Vagina (tissue), 2 donors: ENCODE results near the gene RPL34. TPM values are rescaled to one million over a fixed set of nuclear protein-coding genes. Genes with fewer than 3 reads are reported as not detected.

Experiments
- DNase-seq, 2 donors: peaks; one replicate each; pipeline ENCODE4 v3.0.0-alpha.2; 2017; ENCODE audit errors: extremely low spot score in 2 of 2
- H3K27ac ChIP-seq: fragments of 200-600 bp; sonication (generic); one replicate; pipeline ENCODE4 v1.5.1; 2019
- H3K27me3 ChIP-seq: fragments of 200-600 bp; sonication (generic); one replicate; pipeline ENCODE4 v1.5.1; 2019
- H3K36me3 ChIP-seq, 2 donors: fragments of 200-600 bp; sonication (generic); one replicate each; pipeline ENCODE4 v1.5.1; 2017 to 2019
- H3K4me1 ChIP-seq: fragments of 200-600 bp; sonication (generic); one replicate; pipeline ENCODE4 v1.5.1; 2019
- H3K4me3 ChIP-seq, 2 donors: fragments of 200-600 bp; sonication (generic); 1 replicate in 1 of 2; 2 replicates in 1 of 2; pipeline ENCODE4 v1.5.1; 2016 to 2019
- H3K9me3 ChIP-seq: fragments of 200-600 bp; sonication (generic); one replicate; pipeline ENCODE4 v1.5.1; 2019
- POLR2A ChIP-seq, 2 donors: fragments of 450-650 bp; IDR thresholded peaks; one replicate each; pipeline ENCODE4 v1.6.1; 2017; ENCODE audit warnings: antibody characterized with exemption in 2 of 2, mild to moderate bottlenecking in 2 of 2, moderate library complexity in 2 of 2
- POLR2AphosphoS5 ChIP-seq, 2 donors: sonication (generic); formaldehyde crosslinking; IDR thresholded peaks; one replicate each; pipeline ENCODE4 v1.9.0; 2017; ENCODE audit warnings: antibody characterized with exemption in 2 of 2, mild to moderate bottlenecking in 2 of 2, low read depth in 1 of 2; ENCODE audit not compliant: insufficient read depth in 1 of 2
- intact Hi-C: fragments of 100-400 bp; cut with DNase I; formaldehyde crosslinking; loops from one replicate; pipeline ENCODE4 v1.15.1; 2023
- total RNA-seq: library from RNA; depleted of rRNA; stranded (reverse); fragments of >200 nt; gene quantifications from one replicate; pipeline ENCODE4 v1.2.3, GENCODE V29; 2016
- TF ChIP-seq, protein P1 (sequence below), 3 experiments: fragments of 450-650 bp in 2 of 3; fragments of 200-600 bp in 1 of 3; sonication (generic) in 1 of 3; IDR thresholded peaks; one replicate each; pipeline ENCODE4 v1.5.1; 2017 to 2019; ENCODE audit warnings: antibody characterized with exemption in 3 of 3, mild to moderate bottlenecking in 2 of 3, moderate library complexity in 2 of 3

RPL34 gene
- total RNA-seq, 1 donor from 2014 or later, result 1,086 TPM

DNA sequence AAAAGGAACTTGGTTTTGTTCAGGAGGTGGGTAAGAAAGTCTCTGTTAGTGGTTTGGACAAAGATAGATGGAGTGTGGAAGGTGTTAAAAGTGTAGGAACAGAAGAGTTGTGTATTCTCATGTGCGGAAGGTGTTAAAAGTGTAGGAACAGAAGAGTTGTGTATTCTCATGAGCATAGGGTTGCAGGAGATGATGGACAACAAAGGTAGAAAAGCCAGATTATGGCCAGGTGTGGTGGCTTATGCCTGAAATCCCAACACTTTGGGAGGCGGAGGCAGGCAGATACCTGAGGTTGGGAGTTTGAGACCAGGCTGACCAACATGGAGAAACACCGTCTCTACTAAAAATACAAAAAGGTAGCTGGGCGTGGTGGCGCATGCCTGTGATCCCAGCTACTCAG is 2.5 kb downstream of the RPL34 start:
- Histone ChIP-seq H3K9me3 (no peaks in the 10 kb centered on the region), H3K36me3 (peaks cover 0 to 53% of the 10 kb centered on the region in 2 donors), H3K4me3 (no peak overlapping the region), H3K4me1 (peaks cover 44% of the 10 kb centered on the region), H3K27me3 (no peaks in the 10 kb centered on the region), H3K27ac (no peak overlapping the region)
- intact Hi-C loops, result no loop called here
- TF ChIP-seq POLR2A (IDR thresholded peaks at IDR 0.05) (no peak), POLR2AphosphoS5 (IDR thresholded peaks at IDR 0.05; ENCODE audit: insufficient read depth in 1 of 2, low read depth in 1 of 2) (no peak)
- TF ChIP-seq, protein P1, sequence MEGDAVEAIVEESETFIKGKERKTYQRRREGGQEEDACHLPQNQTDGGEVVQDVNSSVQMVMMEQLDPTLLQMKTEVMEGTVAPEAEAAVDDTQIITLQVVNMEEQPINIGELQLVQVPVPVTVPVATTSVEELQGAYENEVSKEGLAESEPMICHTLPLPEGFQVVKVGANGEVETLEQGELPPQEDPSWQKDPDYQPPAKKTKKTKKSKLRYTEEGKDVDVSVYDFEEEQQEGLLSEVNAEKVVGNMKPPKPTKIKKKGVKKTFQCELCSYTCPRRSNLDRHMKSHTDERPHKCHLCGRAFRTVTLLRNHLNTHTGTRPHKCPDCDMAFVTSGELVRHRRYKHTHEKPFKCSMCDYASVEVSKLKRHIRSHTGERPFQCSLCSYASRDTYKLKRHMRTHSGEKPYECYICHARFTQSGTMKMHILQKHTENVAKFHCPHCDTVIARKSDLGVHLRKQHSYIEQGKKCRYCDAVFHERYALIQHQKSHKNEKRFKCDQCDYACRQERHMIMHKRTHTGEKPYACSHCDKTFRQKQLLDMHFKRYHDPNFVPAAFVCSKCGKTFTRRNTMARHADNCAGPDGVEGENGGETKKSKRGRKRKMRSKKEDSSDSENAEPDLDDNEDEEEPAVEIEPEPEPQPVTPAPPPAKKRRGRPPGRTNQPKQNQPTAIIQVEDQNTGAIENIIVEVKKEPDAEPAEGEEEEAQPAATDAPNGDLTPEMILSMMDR (IDR thresholded peaks at IDR 0.05), result no peak
- DNase-seq, result no peak

DNA sequence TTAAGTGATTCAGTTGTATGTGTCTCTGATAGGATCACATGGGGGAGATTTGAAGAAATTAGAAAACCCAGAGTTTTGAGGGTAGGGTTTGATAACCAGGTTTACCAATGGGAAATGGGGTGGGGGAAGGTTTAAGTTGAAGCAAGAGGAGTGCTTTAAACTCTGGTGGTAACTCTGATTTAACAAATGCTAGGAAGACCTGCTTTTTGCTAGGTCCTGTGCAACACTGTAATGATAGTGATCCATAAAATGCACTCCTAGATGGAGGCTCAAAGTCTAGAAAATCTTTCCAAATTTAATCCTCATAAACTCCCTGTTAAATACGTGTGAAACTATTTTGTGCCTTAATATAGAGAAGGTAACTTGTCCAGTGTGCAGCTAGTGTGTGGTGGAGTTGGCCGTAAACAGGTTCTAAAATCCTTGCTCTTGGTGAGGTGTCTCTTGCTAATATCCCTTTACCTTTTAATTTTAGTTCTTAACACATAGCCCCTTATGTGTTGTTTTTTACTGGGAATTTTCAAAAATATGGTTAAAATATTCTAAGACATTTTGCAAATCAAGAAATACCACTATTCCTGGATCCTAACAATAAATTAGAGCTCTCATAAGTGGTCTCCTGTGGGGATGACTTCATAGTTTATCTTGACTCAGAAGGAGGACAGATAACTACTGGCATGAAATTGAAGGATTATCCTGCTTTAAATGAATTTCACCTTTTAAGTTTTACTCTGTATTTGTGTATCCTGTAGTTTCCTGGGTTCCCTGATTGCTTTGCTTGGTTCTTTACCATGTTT is 4.1 kb downstream of the RPL34 start:
- TF ChIP-seq POLR2A (IDR thresholded peaks at IDR 0.05), result no peak
- TF ChIP-seq, protein P1 (IDR thresholded peaks at IDR 0.05), result no peak
- no peak for TF ChIP-seq POLR2AphosphoS5 (IDR thresholded peaks at IDR 0.05; ENCODE audit: insufficient read depth in 1 of 2, low read depth in 1 of 2)
- Histone ChIP-seq H3K4me1 (peaks cover 42% of the 10 kb centered on the region), H3K36me3 (peaks cover 0 to 60% of the 10 kb centered on the region in 2 donors), H3K4me3 (no peak overlapping the region), H3K27ac (no peak overlapping the region), H3K9me3 (no peaks in the 10 kb centered on the region), H3K27me3 (no peaks in the 10 kb centered on the region)
- DNase-seq, result no peak
- intact Hi-C loops, result no loop called here

DNA sequence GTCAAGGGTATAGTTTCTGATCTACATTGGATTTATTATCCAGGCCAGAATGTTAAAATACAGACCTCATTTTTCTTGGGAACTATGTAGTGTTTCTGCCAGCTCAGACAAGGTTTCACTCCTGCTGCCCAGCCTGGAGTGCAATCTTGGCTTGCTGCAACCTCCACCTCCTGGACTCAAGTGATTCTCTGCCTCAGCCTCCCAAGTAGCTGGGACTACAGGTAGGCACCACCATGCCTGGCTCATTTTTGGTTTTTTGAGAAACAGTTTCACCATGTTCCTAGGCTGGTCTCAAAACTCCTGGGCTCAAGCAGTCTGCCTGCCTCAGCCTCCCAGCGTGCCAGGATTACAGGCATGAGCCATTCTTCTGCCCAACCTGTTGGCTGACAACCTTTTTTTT is 5.7 kb downstream of the RPL34 start:
- Histone ChIP-seq H3K36me3 (peaks cover 0 to 76% of the 10 kb centered on the region in 2 donors), H3K4me3 (no peak overlapping the region), H3K9me3 (no peaks in the 10 kb centered on the region), H3K27ac (no peak overlapping the region), H3K27me3 (no peaks in the 10 kb centered on the region), H3K4me1 (peaks cover 34% of the 10 kb centered on the region)
- intact Hi-C loops, result no loop called here
- no peak for DNase-seq
- TF ChIP-seq, protein P1 (IDR thresholded peaks at IDR 0.05), result no peak
- no peak for TF ChIP-seq POLR2AphosphoS5 (IDR thresholded peaks at IDR 0.05; ENCODE audit: insufficient read depth in 1 of 2, low read depth in 1 of 2)
- no peak for TF ChIP-seq POLR2A (IDR thresholded peaks at IDR 0.05)

DNA sequence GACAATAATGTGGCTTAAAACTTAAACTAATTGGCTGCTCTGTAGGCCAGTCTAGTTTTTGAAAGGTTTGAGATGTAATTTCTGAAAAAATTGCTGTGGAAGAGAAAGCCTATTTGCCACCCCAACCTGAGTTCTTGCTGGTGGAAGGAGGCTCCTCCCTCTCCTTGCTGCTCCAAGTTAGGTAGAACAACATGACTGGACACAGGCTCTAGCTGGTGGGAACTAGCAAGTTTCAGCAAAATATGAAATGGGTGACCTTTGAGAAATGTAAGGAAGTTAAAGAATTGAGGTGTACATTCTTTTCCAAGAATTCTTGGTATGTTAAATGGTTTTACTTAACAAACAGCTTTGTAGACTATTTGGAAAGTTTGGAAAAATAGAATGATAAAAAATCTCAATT is 8.0 kb downstream of the RPL34 start:
- no peaks in the 10 kb centered on the region for H3K9me3 ChIP-seq
- H3K36me3 ChIP-seq, result peaks cover 0 to 73% of the 10 kb centered on the region in 2 donors
- TF ChIP-seq POLR2AphosphoS5 (IDR thresholded peaks at IDR 0.05; ENCODE audit: insufficient read depth in 1 of 2, low read depth in 1 of 2) (no peak), POLR2A (IDR thresholded peaks at IDR 0.05) (no peak)
- TF ChIP-seq, protein P1 (IDR thresholded peaks at IDR 0.05), result no peak
- H3K27me3 ChIP-seq, result no peaks in the 10 kb centered on the region
- peaks cover 10% of the 10 kb centered on the region for H3K4me1 ChIP-seq
- no peak overlapping the region for H3K4me3 ChIP-seq
- H3K27ac ChIP-seq, result no peak overlapping the region
- no peak for DNase-seq
- intact Hi-C loops, result no loop called here

DNA sequence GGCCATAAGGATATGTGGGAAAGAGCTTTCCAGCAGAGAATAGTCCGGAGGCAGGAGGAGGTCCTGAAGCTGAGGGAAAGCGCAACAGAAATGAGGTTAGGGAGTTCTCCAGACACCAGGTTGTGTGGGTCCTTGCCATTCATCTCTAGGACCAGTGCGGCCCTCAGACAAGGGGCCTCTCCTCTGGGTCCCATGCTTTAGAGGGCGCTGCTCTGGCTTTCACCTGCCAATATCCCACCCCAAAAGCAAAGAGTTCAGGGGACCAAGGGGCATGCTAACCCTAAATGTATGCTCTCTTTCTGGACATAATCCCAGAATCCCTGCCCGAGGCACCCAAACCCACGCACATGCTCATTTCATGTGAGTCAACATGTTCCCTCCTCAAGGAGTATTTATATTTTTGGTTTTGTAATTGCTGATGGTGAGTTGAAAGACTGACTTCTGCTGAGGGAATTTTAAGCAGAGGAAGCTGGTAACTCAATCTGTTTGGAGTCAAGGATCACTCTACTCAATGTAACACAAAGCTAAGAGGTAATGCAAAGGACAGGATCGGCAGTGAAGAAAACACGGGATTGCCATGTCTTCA is 14.8 kb downstream of the RPL34 start:
- no peak overlapping the region for H3K27ac ChIP-seq
- intact Hi-C loops, result no loop called here
- no peaks in the 10 kb centered on the region for H3K4me1 ChIP-seq
- H3K36me3 ChIP-seq, result peaks cover 0 to 40% of the 10 kb centered on the region in 2 donors
- H3K9me3 ChIP-seq, result no peaks in the 10 kb centered on the region
- H3K4me3 ChIP-seq, result no peak overlapping the region
- DNase-seq, result no peak
- no peaks in the 10 kb centered on the region for H3K27me3 ChIP-seq
- TF ChIP-seq POLR2A (IDR thresholded peaks at IDR 0.05), result no peak
- no peak for TF ChIP-seq POLR2AphosphoS5 (IDR thresholded peaks at IDR 0.05; ENCODE audit: insufficient read depth in 1 of 2, low read depth in 1 of 2)
- TF ChIP-seq, protein P1 (IDR thresholded peaks at IDR 0.05), result no peak
